K562 (cell line): ENCODE measurements around the gene SMIM41. TPM values are rescaled to one million over a fixed set of nuclear protein-coding genes. Genes with fewer than 3 reads are reported as not detected.

Experiments
- ARID3B ChIP-seq: fragments of 250-450 bp; sonication (Bioruptor Pico); IDR thresholded peaks from 2 replicates; pipeline ENCODE4 v1.4.0; 2020; ENCODE audit warnings: borderline replicate concordance
- CC2D1A ChIP-seq: fragments of 450-650 bp; IDR thresholded peaks from 2 replicates; pipeline ENCODE4 v1.6.1; 2017; ENCODE audit warnings: mild to moderate bottlenecking
- CTCF ChIP-seq, 3 experiments: IDR thresholded peaks in 2 of 3; conservative IDR thresholded peaks in 1 of 3; 2 replicates each; pipeline ENCODE4 v1.5.1; 2011 to 2012; ENCODE audit warnings: low read length in 3 of 3, mild to moderate bottlenecking in 3 of 3, control low read depth in 2 of 3, improper control_type of control experiment in 1 of 3, inconsistent platforms in 1 of 3, low read depth in 1 of 3, mixed read lengths in 1 of 3, moderate library complexity in 1 of 3; ENCODE audit not compliant: insufficient read depth in 2 of 3
- ETV5 ChIP-seq: sonication (generic); formaldehyde crosslinking; IDR thresholded peaks from 2 replicates; pipeline ENCODE4 v1.4.0; 2020; ENCODE audit warnings: low read depth, mild to moderate bottlenecking, missing genetic modification reagents
- ILK ChIP-seq: fragments of 450-650 bp; IDR thresholded peaks from 2 replicates; pipeline ENCODE4 v1.6.1; 2016; ENCODE audit warnings: missing genetic modification characterization, low read depth, mild to moderate bottlenecking, missing compliant biosample characterization, moderate library complexity, borderline replicate concordance
- KAT7 ChIP-seq: sonication (generic); formaldehyde crosslinking; IDR thresholded peaks from 2 replicates; pipeline ENCODE4 v1.8.0; 2022; ENCODE audit warnings: missing genetic modification reagents, mild to moderate bottlenecking, borderline replicate concordance
- PHTF2 ChIP-seq: fragments of 250-450 bp; sonication (Bioruptor Pico); IDR thresholded peaks from 2 replicates; pipeline ENCODE4 v1.5.0; 2021; ENCODE audit warnings: mild to moderate bottlenecking
- RNF2 ChIP-seq: sonication (generic); IDR thresholded peaks from 2 replicates; pipeline ENCODE4 v1.6.1; 2016
- SAP30 ChIP-seq: fragments of 200-600 bp; sonication (generic); IDR thresholded peaks from 2 replicates; pipeline ENCODE4 v1.6.1; 2012; ENCODE audit warnings: borderline replicate concordance, low read depth, mild to moderate bottlenecking, moderate library complexity, low read length, control low read depth, inconsistent platforms; ENCODE audit not compliant: insufficient read depth, poor library complexity, severe bottlenecking
- ZBTB49 ChIP-seq: sonication (generic); formaldehyde crosslinking; IDR thresholded peaks from 2 replicates; pipeline ENCODE4 v1.8.0; 2022; ENCODE audit warnings: missing genetic modification reagents, mild to moderate bottlenecking, borderline replicate concordance
- ZFP36 ChIP-seq: fragments of 150-350 bp; IDR thresholded peaks from 2 replicates; pipeline ENCODE4 v1.6.1; 2018; ENCODE audit warnings: low read length, low read depth; ENCODE audit not compliant: partially characterized antibody
- ZNF224 ChIP-seq: sonication (generic); formaldehyde crosslinking; IDR thresholded peaks from 2 replicates; pipeline ENCODE4 v1.8.0; 2022; ENCODE audit warnings: mild to moderate bottlenecking, missing genetic modification reagents
- ZNF609 ChIP-seq: sonication (generic); formaldehyde crosslinking; IDR thresholded peaks from 2 replicates; pipeline ENCODE4 v1.8.1; 2023; ENCODE audit warnings: missing genetic modification reagents, mild to moderate bottlenecking, borderline replicate concordance
- polyA plus RNA-seq, 8 experiments: library from polyadenylated mRNA; depleted of rRNA in 4 of 8; stranded (reverse) in 5 of 8; unstranded in 3 of 8; fragments of >200 nt; fragmentation: Nextera tagmentation in 2 of 8; fragmentation: Illumina TruSeq in 1 of 8; extraction: Ambion mirVana in 2 of 8; extraction: Trizol in 1 of 8; gene quantifications; 2 replicates each; pipeline versions ENCODE4 v1.2.1 to v1.2.3, GENCODE V29; 2011 to 2014; ENCODE audit warnings: inconsistent platforms in 1 of 8, missing spikeins in 1 of 8
- total RNA-seq, 7 experiments: library from RNA; depleted of rRNA in 6 of 7; stranded (reverse); fragments of >200 nt in 6 of 7; fragmentation: Illumina TruSeq in 2 of 7; extraction: Trizol in 2 of 7; gene quantifications; 2 replicates each; pipeline versions ENCODE4 v1.2.1 to v1.2.3, GENCODE V29; 2011 to 2021; ENCODE audit warnings: low replicate concordance in 1 of 7

Gene SMIM41
- total and polyA plus RNA-seq, 9 of the 15 experiments (the other 6 are each of a cell fraction or from before 2014, with no cell fraction given): not detected

- no peak for TF ChIP-seq SAP30
- no peak for TF ChIP-seq ZNF224 (CRISPR knock-in tag)
- no peak for TF ChIP-seq CTCF (IDR thresholded peaks at IDR 0.05 in 2 of 3, conservative IDR thresholded peaks at IDR 0.05 in 1 of 3; ENCODE audit: insufficient read depth in 2 of 3, low read depth in 1 of 3, low read length in 3 of 3)
- no peak for TF ChIP-seq RNF2
- no peak for TF ChIP-seq ZNF609 (CRISPR knock-in tag)
- TF ChIP-seq ZFP36: peak; percentile 82
- TF ChIP-seq ILK (tag): no peak
- TF ChIP-seq ZBTB49: no peak
- TF ChIP-seq PHTF2 (CRISPR knock-in tag): no peak
- no peak for TF ChIP-seq CC2D1A
- TF ChIP-seq ARID3B (CRISPR knock-in tag): no peak
- no peak for TF ChIP-seq KAT7 (CRISPR knock-in tag)
- 0 out of 2 replicates have a peak, but pooled peaks have one; percentile 17 for TF ChIP-seq ETV5 (CRISPR knock-in tag)
Measured at GRCh38 chr12:52126605-52127578, 47.4 kb downstream of the SMIM41 start (continued).
